HL-60 (cell line): ENCODE data around the gene GBP6.

Source experiments
- TF ChIP-seq, protein P1 (sequence below): IDR thresholded peaks from one replicate; pipeline ENCODE4 v1.5.1; 2011; ENCODE audit warnings: low read length, control low read depth, inconsistent platforms; ENCODE audit not compliant: insufficient read depth
- TF ChIP-seq, protein P2 (sequence below): IDR thresholded peaks from 2 replicates; pipeline ENCODE4 v1.6.1; 2012; ENCODE audit warnings: low read depth; ENCODE audit not compliant: insufficient replicate concordance

DNA sequence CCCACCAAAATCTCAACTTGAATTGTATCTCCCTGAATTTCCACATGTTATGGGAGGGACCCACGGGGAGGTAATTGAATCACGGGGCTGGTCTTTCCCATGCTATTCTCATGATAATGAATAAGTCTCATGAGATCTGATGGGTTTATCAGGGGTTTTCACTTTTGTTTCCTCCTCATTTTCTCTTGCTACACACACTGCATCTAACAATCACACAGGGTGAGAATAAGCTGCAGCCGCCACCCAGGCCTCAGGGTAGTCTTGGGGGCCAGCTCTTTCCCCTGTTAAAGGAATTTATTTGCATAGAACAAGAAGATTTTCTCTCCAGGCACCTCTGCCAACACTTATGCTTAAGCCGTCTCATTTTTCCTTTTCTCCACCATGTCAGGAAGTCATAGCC is 26.0 kb upstream of the GBP6 start:
- TF ChIP-seq, protein P1, sequence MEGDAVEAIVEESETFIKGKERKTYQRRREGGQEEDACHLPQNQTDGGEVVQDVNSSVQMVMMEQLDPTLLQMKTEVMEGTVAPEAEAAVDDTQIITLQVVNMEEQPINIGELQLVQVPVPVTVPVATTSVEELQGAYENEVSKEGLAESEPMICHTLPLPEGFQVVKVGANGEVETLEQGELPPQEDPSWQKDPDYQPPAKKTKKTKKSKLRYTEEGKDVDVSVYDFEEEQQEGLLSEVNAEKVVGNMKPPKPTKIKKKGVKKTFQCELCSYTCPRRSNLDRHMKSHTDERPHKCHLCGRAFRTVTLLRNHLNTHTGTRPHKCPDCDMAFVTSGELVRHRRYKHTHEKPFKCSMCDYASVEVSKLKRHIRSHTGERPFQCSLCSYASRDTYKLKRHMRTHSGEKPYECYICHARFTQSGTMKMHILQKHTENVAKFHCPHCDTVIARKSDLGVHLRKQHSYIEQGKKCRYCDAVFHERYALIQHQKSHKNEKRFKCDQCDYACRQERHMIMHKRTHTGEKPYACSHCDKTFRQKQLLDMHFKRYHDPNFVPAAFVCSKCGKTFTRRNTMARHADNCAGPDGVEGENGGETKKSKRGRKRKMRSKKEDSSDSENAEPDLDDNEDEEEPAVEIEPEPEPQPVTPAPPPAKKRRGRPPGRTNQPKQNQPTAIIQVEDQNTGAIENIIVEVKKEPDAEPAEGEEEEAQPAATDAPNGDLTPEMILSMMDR = no peak
- TF ChIP-seq, protein P2, sequence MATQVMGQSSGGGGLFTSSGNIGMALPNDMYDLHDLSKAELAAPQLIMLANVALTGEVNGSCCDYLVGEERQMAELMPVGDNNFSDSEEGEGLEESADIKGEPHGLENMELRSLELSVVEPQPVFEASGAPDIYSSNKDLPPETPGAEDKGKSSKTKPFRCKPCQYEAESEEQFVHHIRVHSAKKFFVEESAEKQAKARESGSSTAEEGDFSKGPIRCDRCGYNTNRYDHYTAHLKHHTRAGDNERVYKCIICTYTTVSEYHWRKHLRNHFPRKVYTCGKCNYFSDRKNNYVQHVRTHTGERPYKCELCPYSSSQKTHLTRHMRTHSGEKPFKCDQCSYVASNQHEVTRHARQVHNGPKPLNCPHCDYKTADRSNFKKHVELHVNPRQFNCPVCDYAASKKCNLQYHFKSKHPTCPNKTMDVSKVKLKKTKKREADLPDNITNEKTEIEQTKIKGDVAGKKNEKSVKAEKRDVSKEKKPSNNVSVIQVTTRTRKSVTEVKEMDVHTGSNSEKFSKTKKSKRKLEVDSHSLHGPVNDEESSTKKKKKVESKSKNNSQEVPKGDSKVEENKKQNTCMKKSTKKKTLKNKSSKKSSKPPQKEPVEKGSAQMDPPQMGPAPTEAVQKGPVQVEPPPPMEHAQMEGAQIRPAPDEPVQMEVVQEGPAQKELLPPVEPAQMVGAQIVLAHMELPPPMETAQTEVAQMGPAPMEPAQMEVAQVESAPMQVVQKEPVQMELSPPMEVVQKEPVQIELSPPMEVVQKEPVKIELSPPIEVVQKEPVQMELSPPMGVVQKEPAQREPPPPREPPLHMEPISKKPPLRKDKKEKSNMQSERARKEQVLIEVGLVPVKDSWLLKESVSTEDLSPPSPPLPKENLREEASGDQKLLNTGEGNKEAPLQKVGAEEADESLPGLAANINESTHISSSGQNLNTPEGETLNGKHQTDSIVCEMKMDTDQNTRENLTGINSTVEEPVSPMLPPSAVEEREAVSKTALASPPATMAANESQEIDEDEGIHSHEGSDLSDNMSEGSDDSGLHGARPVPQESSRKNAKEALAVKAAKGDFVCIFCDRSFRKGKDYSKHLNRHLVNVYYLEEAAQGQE = no peak
